ENCODE data around the gene ZGPAT.

GRCh38 chr20:63682384-63683139, 25.3 kb upstream of the ZGPAT start:
- no peak for TF ChIP-seq SRF (CRISPR knock-in tag; IDR thresholded peaks at IDR 0.05)
- no peak for TF ChIP-seq FOXM1 (IDR thresholded peaks at IDR 0.05; ENCODE audit: low read depth)
- TF ChIP-seq FOXM1 (CRISPR knock-in tag; IDR thresholded peaks at IDR 0.05; ENCODE audit: low read depth) = no peak
- no peak for TF ChIP-seq KLF10 (CRISPR knock-in tag; IDR thresholded peaks at IDR 0.05)
- no peak for TF ChIP-seq NR3C1 (CRISPR knock-in tag; IDR thresholded peaks at IDR 0.05)
- TF ChIP-seq ELF4 (CRISPR knock-in tag; IDR thresholded peaks at IDR 0.05) = no peak
